AG04450 (cell line): ENCODE measurements around the gene USP4. TPM values are rescaled to one million over a fixed set of nuclear protein-coding genes. Genes with fewer than 3 reads are reported as not detected.

Experiments used
- CTCF ChIA-PET: fragments of 300-600, 350-600 bp; formaldehyde crosslinking; extraction: SDS; loops from one replicate; lab custom pipeline; 2022; ENCODE audit warnings: antibody characterized with exemption, inconsistent platforms; lab: Charles Lee
- POLR2A ChIA-PET: fragments of 350-600 bp; formaldehyde crosslinking; extraction: SDS; loops from one replicate; lab custom pipeline; 2021; ENCODE audit warnings: antibody characterized with exemption, inconsistent platforms; lab: Yijun Ruan, JAX
- DNase-seq: peaks from one replicate; pipeline ENCODE4 v3.0.0-alpha.2; 2011; ENCODE audit warnings: low read depth, low spot score
- H3K27ac ChIP-seq: one replicate; pipeline ENCODE4 v1.5.1; 2012; ENCODE audit warnings: low read depth, low read length, control low read depth
- H3K27me3 ChIP-seq: one replicate; pipeline ENCODE4 v1.6.0; 2012; ENCODE audit warnings: low read length; ENCODE audit not compliant: control insufficient read depth, insufficient read depth
- H3K4me3 ChIP-seq: 2 replicates; pipeline ENCODE4 v1.5.1; 2011; ENCODE audit warnings: mild to moderate bottlenecking, low read depth, low read length, control low read depth
- H3K9me3 ChIP-seq: 2 replicates; pipeline ENCODE4 v1.5.1; 2012; ENCODE audit warnings: low read length; ENCODE audit not compliant: control insufficient read depth, insufficient read depth
- CTCF ChIP-seq: IDR thresholded peaks from 2 replicates; pipeline ENCODE4 v1.5.1; 2011; ENCODE audit warnings: low read depth, low read length, control low read depth, inconsistent platforms
- polyA plus RNA-seq: library from polyadenylated mRNA; depleted of rRNA; stranded (reverse); fragments of >200 nt; gene quantifications from 2 replicates; pipeline ENCODE4 v1.2.3, GENCODE V29; 2011

The USP4 gene
- polyA plus RNA-seq, 1 experiment, result 80.4 TPM

DNA sequence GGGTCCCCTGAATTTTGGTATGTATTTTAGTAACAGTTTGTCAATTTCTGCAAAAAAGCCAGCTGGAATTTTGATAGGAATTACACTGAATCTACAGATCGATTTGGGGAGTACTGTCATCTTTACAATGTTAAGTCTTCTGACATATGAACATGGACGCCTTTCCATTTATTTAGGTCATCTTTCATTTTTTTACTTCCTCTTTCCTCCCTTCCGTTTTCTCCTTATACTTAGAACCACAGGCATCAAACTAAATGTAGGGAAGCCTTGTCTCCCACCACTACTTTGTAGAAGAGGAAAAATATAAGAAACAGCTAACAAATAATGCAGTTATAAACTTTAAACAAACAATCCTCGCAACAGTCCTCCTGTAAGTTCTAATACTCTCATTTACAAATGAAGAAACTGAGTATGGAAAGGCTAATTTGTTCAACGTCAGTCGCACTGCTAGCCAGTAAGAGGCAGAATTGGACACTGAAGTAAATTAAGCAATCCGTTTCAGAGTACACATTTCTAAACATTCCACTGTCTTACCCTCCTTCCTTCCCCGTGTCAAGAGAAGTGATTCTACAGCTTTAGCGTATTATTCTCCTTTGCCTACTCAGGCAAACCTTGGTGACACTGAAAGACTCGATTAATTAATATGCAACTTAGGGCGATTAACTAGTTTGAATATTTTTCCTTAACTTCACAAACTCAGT lies 46.4 kb upstream of the USP4 start:
- CTCF ChIA-PET, result no interaction called here
- Histone ChIP-seq H3K9me3 (0 out of 2 replicates have a peak, but pooled peaks cover under 1% of the 10 kb centered on the region), H3K27me3 (no peaks in the 10 kb centered on the region), H3K4me3 (no peak overlapping the region), H3K27ac (no peak overlapping the region)
- POLR2A ChIA-PET, result interaction anchor here (0.7 kb wide), 1 partner anchor 293 kb away, joined by 7 read pairs; no protein-coding TSS in a partner anchor
- DNase-seq, result no peak
- no peak for TF ChIP-seq CTCF

- ChIA-PET POLR2A (no interaction called here), CTCF (no interaction called here)
- TF ChIP-seq CTCF, result no peak
- Histone ChIP-seq H3K9me3 (0 out of 2 replicates have a peak, but pooled peaks cover 2% of the 10 kb centered on the region), H3K27me3 (no peaks in the 10 kb centered on the region), H3K27ac (no peak overlapping the region), H3K4me3 (no peak overlapping the region)
- no peak for DNase-seq
These were observed 45.8 kb upstream of the USP4 start for GRCh38 chr3:49385617-49386016.

DNA sequence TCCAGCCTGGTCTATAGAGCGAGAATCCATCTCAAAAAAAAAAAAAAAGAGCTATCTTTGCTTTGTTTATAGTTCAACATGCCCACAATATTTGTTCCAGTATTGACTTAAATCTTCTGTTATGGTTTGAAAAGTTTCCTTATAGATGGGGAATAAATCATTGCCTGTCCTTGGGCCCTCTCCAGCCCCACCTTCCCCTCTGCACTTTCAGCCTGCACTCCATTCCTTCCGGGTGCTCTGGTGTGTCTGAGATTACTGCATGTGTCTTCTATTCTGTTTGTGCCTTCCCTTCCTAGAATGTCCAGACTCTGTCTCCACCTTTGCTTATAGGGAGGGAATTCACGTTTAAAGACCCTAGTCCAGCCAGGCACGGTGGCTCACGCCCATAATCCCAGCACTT lies 43.5 kb upstream of the USP4 start:
- ChIA-PET CTCF (interaction anchor here (1.7 kb wide), 1 partner anchor 43 kb away, joined by 4 read pairs; the partner anchor contains the start of gene USP4), POLR2A (no interaction called here)
- Histone ChIP-seq H3K4me3 (no peak overlapping the region), H3K27ac (no peak overlapping the region), H3K27me3 (no peaks in the 10 kb centered on the region), H3K9me3 (peaks cover 6% of the 10 kb centered on the region; the same call in 1 of the 2 replicates)
- no peak for TF ChIP-seq CTCF
- DNase-seq, result no peak

GRCh38 chr3:49378249-49378895 lies 38.5 kb upstream of the USP4 start:
- peaks cover 21% of the 10 kb centered on the region for H3K9me3 ChIP-seq
- H3K4me3 ChIP-seq, result no peak overlapping the region
- no peak overlapping the region for H3K27ac ChIP-seq
- no peak for TF ChIP-seq CTCF
- ChIA-PET CTCF (no interaction called here), POLR2A (no interaction called here)
- no peaks in the 10 kb centered on the region for H3K27me3 ChIP-seq
- DNase-seq, result no peak

GRCh38 chr3:49377483-49377882 lies 37.6 kb upstream of the USP4 start:
- no peak overlapping the region for H3K27ac ChIP-seq
- no peak for DNase-seq
- POLR2A ChIA-PET, result no interaction called here
- CTCF ChIA-PET, result no interaction called here
- peaks cover 21% of the 10 kb centered on the region for H3K9me3 ChIP-seq
- no peak overlapping the region for H3K4me3 ChIP-seq
- H3K27me3 ChIP-seq, result no peaks in the 10 kb centered on the region
- no peak for TF ChIP-seq CTCF
